HG02588 (cell line): Measurements from ENCODE around the gene DEPDC5.

Experiments used
- ATAC-seq: cut with Tn5 transposase; IDR thresholded peaks from one replicate; pipeline ENCODE4 v1.9.1; 2021; ENCODE audit warnings: mild to moderate bottlenecking, moderate library complexity; ENCODE audit not compliant: unreplicated experiment

The DEPDC5 gene

DNA sequence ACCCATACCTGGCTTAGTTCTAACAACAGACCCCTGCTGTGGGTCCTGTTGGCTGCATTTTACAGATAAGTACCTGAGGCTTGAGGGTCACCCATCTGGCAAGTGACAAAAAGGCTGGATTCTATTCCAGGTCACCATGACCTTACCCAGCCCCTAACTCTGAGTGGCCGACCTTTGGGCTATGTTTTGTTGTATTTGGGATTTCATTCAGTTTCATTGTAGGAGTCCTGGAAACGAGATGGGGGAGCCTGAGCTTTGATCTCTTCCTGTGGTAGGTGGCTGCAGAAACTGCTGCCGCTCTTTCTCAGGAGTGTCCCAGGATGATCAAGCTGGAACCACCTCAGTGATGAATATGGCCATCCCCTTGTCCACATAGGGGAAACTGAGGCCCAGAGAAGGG, 165.9 kb downstream of the DEPDC5 start:
- no peak for ATAC-seq

DNA sequence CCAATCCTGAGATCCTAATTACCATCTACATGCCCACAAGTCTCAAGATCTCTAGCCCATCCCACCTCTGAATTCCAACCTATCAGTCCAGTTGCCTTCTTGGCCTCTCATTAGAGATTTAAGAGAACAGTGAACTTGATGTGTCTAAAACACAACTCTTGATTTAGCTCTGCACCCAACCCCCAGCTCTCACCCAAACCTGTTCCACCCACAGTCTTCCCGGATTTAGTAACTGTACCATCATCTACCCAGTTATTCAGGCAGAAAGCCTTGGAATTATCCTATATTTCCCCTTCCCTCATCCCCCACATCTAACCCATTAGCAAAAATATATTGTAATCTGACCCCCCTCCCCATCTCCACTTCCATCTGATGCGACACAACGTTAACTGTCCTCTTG, 166.5 kb downstream of the DEPDC5 start:
- no peak for ATAC-seq

DNA sequence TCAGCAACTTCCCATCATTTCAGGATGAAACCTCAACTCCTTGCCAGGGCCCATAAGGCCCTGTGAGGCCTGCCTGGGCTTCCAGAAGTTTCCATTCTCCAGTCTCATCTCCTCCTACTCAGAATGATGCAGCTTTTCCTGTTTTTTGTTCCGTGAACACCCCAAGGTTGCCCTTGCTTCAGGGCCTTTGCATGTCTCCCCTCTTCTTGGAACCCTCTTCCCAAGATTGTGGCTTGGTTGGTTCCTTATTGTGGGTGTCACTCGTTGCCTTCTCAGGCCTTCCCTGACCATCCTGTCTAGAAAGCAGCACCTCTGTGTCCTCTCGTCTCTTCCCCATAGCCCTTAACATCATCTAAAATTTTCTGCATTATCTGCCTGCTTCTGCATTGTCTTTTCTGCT, 167.3 kb downstream of the DEPDC5 start:
- ATAC-seq: no peak

DNA sequence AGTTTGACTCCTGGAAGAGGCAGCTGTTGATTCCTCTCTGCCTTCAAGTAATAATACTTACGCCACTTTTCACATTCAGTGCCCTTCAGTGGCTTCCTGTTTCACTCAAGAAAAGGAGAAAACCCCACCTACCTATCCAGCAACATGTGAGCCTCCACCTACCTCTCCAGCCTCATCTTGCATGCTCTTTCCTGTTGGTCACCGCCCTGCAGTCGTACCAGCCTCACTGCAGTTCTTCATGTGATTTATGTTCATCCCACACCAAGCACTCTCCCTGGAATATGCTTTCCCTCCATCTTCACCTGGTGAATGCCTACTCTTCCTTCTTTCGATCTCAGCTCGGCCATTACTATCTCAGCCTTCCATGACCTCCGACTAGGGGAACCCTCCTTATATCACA, 168.7 kb downstream of the DEPDC5 start:
- no peak for ATAC-seq

- ATAC-seq: no peak
Observed at GRCh38 chr22:31923136-31923535, 169.3 kb downstream of the DEPDC5 start.

GRCh38 chr22:31923747-31924146, 169.9 kb downstream of the DEPDC5 start:
- no peak for ATAC-seq

DNA sequence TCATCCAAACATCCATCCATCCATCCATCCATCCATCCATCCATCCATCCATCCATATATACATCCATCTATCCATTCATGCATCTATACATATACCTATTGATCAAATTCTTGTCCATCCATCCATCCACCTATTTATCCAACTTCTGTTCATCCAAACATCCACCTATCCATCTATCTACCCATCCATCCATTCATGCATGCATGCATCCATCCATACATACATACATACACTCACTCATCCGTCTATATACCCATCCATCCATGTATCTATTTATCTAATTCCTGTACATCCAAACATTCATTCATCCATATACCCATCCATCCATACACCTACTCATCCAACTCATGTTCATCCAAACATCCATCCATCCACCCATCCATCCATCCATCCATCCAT, 171.2 kb downstream of the DEPDC5 start:
- no peak for ATAC-seq

GRCh38 chr22:31926024-31926423, 172.2 kb downstream of the DEPDC5 start:
- no peak for ATAC-seq

DNA sequence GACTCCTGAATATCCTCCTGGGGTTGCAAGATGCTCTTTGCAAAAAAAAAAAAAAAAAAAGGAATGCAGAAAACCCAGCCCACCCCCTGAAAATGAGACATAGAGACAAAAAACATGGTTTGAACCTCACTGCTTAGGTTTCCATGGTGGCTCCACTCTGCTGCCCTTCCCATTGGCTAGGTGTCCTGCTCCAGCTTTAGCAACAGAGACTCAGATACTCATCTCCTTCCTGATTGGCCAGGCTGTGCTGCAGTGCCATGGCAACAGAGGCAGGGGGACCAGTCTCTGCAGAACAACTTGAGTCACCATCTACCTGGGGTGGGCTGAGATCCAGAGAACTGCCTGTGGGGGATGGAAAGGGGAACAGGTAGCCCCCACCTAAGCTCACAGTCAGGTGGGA, 173.2 kb downstream of the DEPDC5 start:
- no peak for ATAC-seq

GRCh38 chr22:31927562-31927961, 173.7 kb downstream of the DEPDC5 start:
- no peak for ATAC-seq

GRCh38 chr22:31929167-31929930, 175.5 kb downstream of the DEPDC5 start:
- ATAC-seq: no peak

- no peak for ATAC-seq
Observed at GRCh38 chr22:31932863-31933262, 179.0 kb downstream of the DEPDC5 start.

- ATAC-seq: no peak
Observed at GRCh38 chr22:31933406-31933805, 179.6 kb downstream of the DEPDC5 start.

DNA sequence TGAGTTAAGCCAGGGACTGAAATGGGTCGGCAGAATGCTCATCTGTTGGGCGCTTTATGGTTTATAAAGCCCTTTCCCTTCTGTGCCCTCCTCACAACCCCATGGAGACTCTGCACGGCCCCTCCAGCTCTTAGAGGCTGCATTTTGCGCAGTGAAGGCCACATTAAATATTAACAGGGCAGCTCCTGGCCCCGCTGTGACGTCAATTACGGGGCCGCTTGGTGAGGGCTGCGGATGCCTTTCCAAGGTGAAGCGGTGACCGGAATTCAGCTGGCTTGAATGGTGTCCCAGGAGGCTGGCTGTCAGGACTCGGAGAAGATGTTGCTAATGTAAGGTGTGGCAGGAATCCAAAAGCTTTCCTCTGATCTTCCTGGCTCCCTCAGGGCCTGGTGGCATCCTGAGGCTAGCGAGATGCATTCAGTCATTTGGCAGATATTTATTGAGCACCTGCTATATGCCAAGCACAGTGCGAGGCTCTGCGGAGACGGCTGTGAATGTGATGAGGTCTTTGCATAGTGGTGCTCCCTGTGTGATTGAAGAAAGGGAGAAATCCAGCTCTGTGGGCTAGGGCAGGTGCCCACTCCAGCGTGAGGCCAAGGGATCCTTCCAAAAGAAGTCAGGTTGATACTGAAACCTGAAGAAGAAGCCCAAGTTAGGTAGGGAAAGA, 180.1 kb downstream of the DEPDC5 start:
- no peak for ATAC-seq

GRCh38 chr22:31935961-31936635, 182.3 kb downstream of the DEPDC5 start:
- ATAC-seq: no peak

GRCh38 chr22:31937341-31937740, 183.5 kb downstream of the DEPDC5 start:
- ATAC-seq: no peak

DNA sequence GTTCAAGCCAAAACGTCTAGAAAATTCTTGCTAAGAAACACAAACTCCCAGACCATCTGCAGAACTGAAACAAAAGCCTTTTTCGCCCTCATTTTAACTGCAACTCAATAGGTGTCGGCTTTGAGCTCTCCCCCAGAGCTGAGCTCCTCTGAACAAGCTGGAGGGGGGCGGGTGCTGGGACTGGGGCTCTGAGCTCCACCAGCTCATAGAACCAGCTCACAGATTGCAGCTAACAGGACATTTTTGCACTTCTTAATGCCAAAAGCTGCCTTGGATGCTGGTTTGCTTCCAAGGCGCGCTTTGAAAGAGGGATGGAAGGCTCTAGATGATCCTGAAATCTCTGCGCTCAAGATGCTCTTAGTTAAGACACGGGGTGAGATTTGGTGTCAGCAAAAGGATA, 184.5 kb downstream of the DEPDC5 start:
- no peak for ATAC-seq

DNA sequence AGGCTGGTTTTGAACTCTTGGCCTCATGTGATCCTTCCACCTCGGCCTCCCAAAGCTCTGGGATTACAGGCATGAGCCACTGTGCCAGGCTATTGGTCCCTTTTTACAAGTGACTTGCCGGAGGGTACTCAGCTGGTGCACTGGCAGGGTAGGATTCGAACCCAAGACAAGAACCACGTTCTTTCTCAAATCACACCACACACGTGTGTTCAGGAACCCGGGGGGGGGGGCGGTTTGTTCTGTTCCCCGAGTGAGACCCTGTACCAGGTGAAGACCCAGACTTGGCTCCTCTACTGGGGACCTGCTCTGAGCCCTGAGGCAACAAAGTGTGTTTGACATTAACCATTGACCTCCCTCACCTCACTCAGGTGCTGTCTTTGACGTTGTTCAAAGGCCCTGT, 186.7 kb downstream of the DEPDC5 start:
- ATAC-seq: no peak

- ATAC-seq: no peak
Observed at GRCh38 chr22:31942091-31942490, 188.3 kb downstream of the DEPDC5 start.

- no peak for ATAC-seq
Observed at GRCh38 chr22:31943206-31943977, 189.6 kb downstream of the DEPDC5 start.

- peak; percentile 62 for ATAC-seq
Observed at GRCh38 chr22:31943978-31944699, 190.3 kb downstream of the DEPDC5 start, which contains the start of gene YWHAH. YWHAH (plus strand) TSS chr22:31944535; CDS start chr22:31944734, 199 bp downstream.
